HUES64 (cell line): ENCODE measurements around the gene EYS.

Experiments
- H3K27ac ChIP-seq: 2 replicates; pipeline ENCODE4 v1.7.0; 2013; ENCODE audit warnings: low read depth, low read length, inconsistent platforms
- H3K27me3 ChIP-seq: 2 replicates; pipeline ENCODE4 v1.6.1; 2013; ENCODE audit warnings: mild to moderate bottlenecking, low read length; ENCODE audit not compliant: insufficient read depth
- H3K36me3 ChIP-seq: 2 replicates; pipeline ENCODE4 v1.6.1; 2013; ENCODE audit warnings: mild to moderate bottlenecking, low read length; ENCODE audit not compliant: insufficient read depth
- H3K4me1 ChIP-seq: 2 replicates; pipeline ENCODE4 v1.6.1; 2013; ENCODE audit warnings: mild to moderate bottlenecking, low read length, moderate library complexity; ENCODE audit not compliant: insufficient read depth
- H3K4me3 ChIP-seq: 2 replicates; pipeline ENCODE4 v1.5.1; 2013; ENCODE audit warnings: mild to moderate bottlenecking, low read length, moderate library complexity
- H3K9ac ChIP-seq: 2 replicates; pipeline ENCODE4 v1.6.1; 2013; ENCODE audit warnings: mild to moderate bottlenecking, low read depth, low read length
- H3K9me3 ChIP-seq: 2 replicates; pipeline ENCODE4 v1.6.1; 2013; ENCODE audit warnings: low read depth, low read length; ENCODE audit not compliant: insufficient read depth
- WGBS: fragments of 150-250, 120-280 bp; methylation state at CpG from one replicate; pipeline ENCODE4 v1.1.7; 2013; ENCODE audit warnings: missing lambda C conversion rate; 5-methylcytosine and 5-hydroxymethylcytosine counted together

The EYS gene

GRCh38 chr6:64522859-64523258, 1184.2 kb downstream of the EYS start:
- H3K27me3 ChIP-seq = no peaks in the 10 kb centered on the region
- peaks cover 7% of the 10 kb centered on the region; the same call in 1 of the 2 replicates for H3K4me1 ChIP-seq
- H3K27ac ChIP-seq = no peak overlapping the region
- no peak overlapping the region for H3K4me3 ChIP-seq
- H3K36me3 ChIP-seq = no peaks in the 10 kb centered on the region
- no peak overlapping the region for H3K9ac ChIP-seq
- no peaks in the 10 kb centered on the region for H3K9me3 ChIP-seq

- no peak overlapping the region for H3K9ac ChIP-seq
- no peaks in the 10 kb centered on the region for H3K36me3 ChIP-seq
- no peaks in the 10 kb centered on the region for H3K27me3 ChIP-seq
- no peak overlapping the region for H3K4me3 ChIP-seq
- no peaks in the 10 kb centered on the region for H3K9me3 ChIP-seq
- H3K4me1 ChIP-seq = peaks cover 7% of the 10 kb centered on the region; the same call in 1 of the 2 replicates
- H3K27ac ChIP-seq = no peak overlapping the region
Measured at GRCh38 chr6:64520050-64520449, 1187.0 kb downstream of the EYS start.

GRCh38 chr6:64516393-64516792, 1190.6 kb downstream of the EYS start:
- Histone ChIP-seq H3K36me3 (no peaks in the 10 kb centered on the region), H3K9ac (no peak overlapping the region), H3K9me3 (no peaks in the 10 kb centered on the region), H3K4me1 (no peaks in the 10 kb centered on the region), H3K4me3 (no peak overlapping the region), H3K27ac (no peak overlapping the region), H3K27me3 (no peaks in the 10 kb centered on the region)
- no CpG with 5 or more reads among the region's 1 CpG for WGBS

- Histone ChIP-seq H3K4me3 (no peak overlapping the region), H3K9me3 (no peaks in the 10 kb centered on the region), H3K9ac (no peak overlapping the region), H3K27me3 (no peaks in the 10 kb centered on the region), H3K36me3 (no peaks in the 10 kb centered on the region), H3K27ac (no peak overlapping the region), H3K4me1 (no peaks in the 10 kb centered on the region)
- 96% methylated on average over 2 of the region's 3 CpGs for WGBS
Measured at GRCh38 chr6:64507661-64508060, 1199.4 kb downstream of the EYS start.

GRCh38 chr6:64505312-64505711, 1201.7 kb downstream of the EYS start:
- no peaks in the 10 kb centered on the region for H3K9me3 ChIP-seq
- WGBS = 32% methylated on average over 4 of the region's 4 CpGs
- H3K4me1 ChIP-seq = no peaks in the 10 kb centered on the region
- no peaks in the 10 kb centered on the region for H3K36me3 ChIP-seq
- H3K27me3 ChIP-seq = no peaks in the 10 kb centered on the region
- no peak overlapping the region for H3K4me3 ChIP-seq
- no peak overlapping the region for H3K9ac ChIP-seq
- H3K27ac ChIP-seq = no peak overlapping the region

- no peak overlapping the region for H3K4me3 ChIP-seq
- 85% methylated on average over 2 of the region's 2 CpGs for WGBS
- no peaks in the 10 kb centered on the region for H3K27me3 ChIP-seq
- H3K9ac ChIP-seq = no peak overlapping the region
- H3K9me3 ChIP-seq = no peaks in the 10 kb centered on the region
- H3K4me1 ChIP-seq = no peaks in the 10 kb centered on the region
- no peak overlapping the region for H3K27ac ChIP-seq
- H3K36me3 ChIP-seq = no peaks in the 10 kb centered on the region
Measured at GRCh38 chr6:64504503-64504902, 1202.5 kb downstream of the EYS start.

- Histone ChIP-seq H3K36me3 (no peaks in the 10 kb centered on the region), H3K4me1 (no peaks in the 10 kb centered on the region), H3K27me3 (no peaks in the 10 kb centered on the region), H3K27ac (no peak overlapping the region), H3K9ac (no peak overlapping the region), H3K9me3 (no peaks in the 10 kb centered on the region), H3K4me3 (no peak overlapping the region)
- 100% methylated on average over 2 of the region's 2 CpGs for WGBS
Measured at GRCh38 chr6:64502801-64503200, 1204.2 kb downstream of the EYS start.

GRCh38 chr6:64497634-64498033, 1209.4 kb downstream of the EYS start:
- whole genome bisulfite sequencing = 100% methylated on average over 1 of the region's 2 CpGs
- H3K27ac ChIP-seq = no peak overlapping the region
- H3K36me3 ChIP-seq = no peaks in the 10 kb centered on the region
- no peak overlapping the region for H3K9ac ChIP-seq
- no peaks in the 10 kb centered on the region for H3K4me1 ChIP-seq
- H3K9me3 ChIP-seq = no peaks in the 10 kb centered on the region
- H3K27me3 ChIP-seq = no peaks in the 10 kb centered on the region
- no peak overlapping the region for H3K4me3 ChIP-seq

- Histone ChIP-seq H3K9ac (no peak overlapping the region), H3K27me3 (no peaks in the 10 kb centered on the region), H3K27ac (no peak overlapping the region), H3K9me3 (no peaks in the 10 kb centered on the region), H3K4me3 (no peak overlapping the region), H3K4me1 (no peaks in the 10 kb centered on the region), H3K36me3 (no peaks in the 10 kb centered on the region)
- 100% methylated on average over 1 of the region's 2 CpGs for WGBS
Measured at GRCh38 chr6:64489763-64490162, 1217.3 kb downstream of the EYS start.

- Histone ChIP-seq H3K27ac (no peak overlapping the region), H3K4me3 (no peak overlapping the region), H3K9ac (no peak overlapping the region), H3K36me3 (no peaks in the 10 kb centered on the region), H3K4me1 (no peaks in the 10 kb centered on the region), H3K9me3 (no peaks in the 10 kb centered on the region), H3K27me3 (no peaks in the 10 kb centered on the region)
- WGBS = 91% methylated on average over 2 of the region's 3 CpGs
Measured at GRCh38 chr6:64486578-64487351, 1220.3 kb downstream of the EYS start.

- Histone ChIP-seq H3K9me3 (no peaks in the 10 kb centered on the region), H3K4me1 (no peaks in the 10 kb centered on the region), H3K27me3 (no peaks in the 10 kb centered on the region), H3K36me3 (no peaks in the 10 kb centered on the region), H3K9ac (no peak overlapping the region), H3K27ac (no peak overlapping the region), H3K4me3 (no peak overlapping the region)
- 96% methylated on average over 2 of the region's 2 CpGs for WGBS
Measured at GRCh38 chr6:64483956-64484499, 1223.0 kb downstream of the EYS start.

GRCh38 chr6:64482631-64483030, 1224.4 kb downstream of the EYS start:
- H3K27ac ChIP-seq = no peak overlapping the region
- H3K36me3 ChIP-seq = no peaks in the 10 kb centered on the region
- WGBS = 86% methylated on average over 1 of the region's 2 CpGs
- no peaks in the 10 kb centered on the region for H3K9me3 ChIP-seq
- H3K4me3 ChIP-seq = no peak overlapping the region
- no peaks in the 10 kb centered on the region for H3K27me3 ChIP-seq
- H3K4me1 ChIP-seq = no peaks in the 10 kb centered on the region
- H3K9ac ChIP-seq = no peak overlapping the region
